Transverse colon (tissue), 4 donors: ENCODE results near the gene ZNF2. TPM values are rescaled to one million over a fixed set of nuclear protein-coding genes. Genes with fewer than 3 reads are reported as not detected.

ENCODE experiments used
- DNase-seq: peaks from one replicate; pipeline ENCODE4 v3.0.0-alpha.2; 2019
- H3K27ac ChIP-seq, 4 donors: fragments of 200-600 bp; sonication (generic); 2 replicates each; pipeline ENCODE4 v1.5.1; 2016 to 2018; ENCODE audit warnings: inconsistent platforms in 4 of 4
- H3K27me3 ChIP-seq: fragments of 200-600 bp; sonication (generic); 2 replicates; pipeline ENCODE4 v1.5.1; 2017; ENCODE audit warnings: inconsistent platforms
- H3K36me3 ChIP-seq, 4 donors: fragments of 200-600 bp; sonication (generic); 2 replicates each; pipeline ENCODE4 v1.5.1; 2017 to 2019; ENCODE audit warnings: inconsistent platforms in 4 of 4
- H3K4me1 ChIP-seq, 4 donors: fragments of 200-600 bp; sonication (generic); 2 replicates each; pipeline ENCODE4 v1.5.1; 2017 to 2020; ENCODE audit warnings: inconsistent platforms in 4 of 4
- H3K4me3 ChIP-seq, 4 donors: fragments of 200-600 bp; sonication (generic); 1 replicate in 1 of 4; 2 replicates in 3 of 4; pipeline versions ENCODE4 v1.5.1 to v1.6.1; 2017 to 2019; ENCODE audit warnings: inconsistent platforms in 4 of 4
- H3K9me3 ChIP-seq, 2 donors: fragments of 200-600 bp; sonication (generic); 2 replicates each; pipeline ENCODE4 v1.5.1; 2017 to 2019; ENCODE audit warnings: inconsistent platforms in 2 of 2
- CTCF ChIP-seq, 5 experiments: fragments of 200-600 bp in 3 of 5; fragments of 450-650 bp in 2 of 5; sonication (generic) in 3 of 5; IDR thresholded peaks; 1 replicate in 2 of 5; 2 replicates in 3 of 5; pipeline ENCODE4 v1.5.1; 2016 to 2017; ENCODE audit warnings: antibody characterized with exemption in 5 of 5, inconsistent platforms in 3 of 5, mild to moderate bottlenecking in 2 of 5, moderate library complexity in 1 of 5
- EP300 ChIP-seq: sonication (generic); formaldehyde crosslinking; IDR thresholded peaks from one replicate; pipeline ENCODE4 v1.6.1; 2017; ENCODE audit warnings: antibody characterized with exemption, low read depth
- POLR2A ChIP-seq: fragments of 450-650 bp; IDR thresholded peaks from one replicate; pipeline ENCODE4 v1.6.1; 2016; ENCODE audit warnings: antibody characterized with exemption, mild to moderate bottlenecking, moderate library complexity
- POLR2AphosphoS5 ChIP-seq, 3 donors: sonication (generic); formaldehyde crosslinking; IDR thresholded peaks; one replicate each; pipeline ENCODE4 v1.6.1; 2016; ENCODE audit warnings: antibody characterized with exemption in 3 of 3
- WGBS, 2 donors: methylation state at CpG; one replicate each; pipeline ENCODE4 v1.1.5; 2018; ENCODE audit warnings: low coverage in 1 of 2; 5-methylcytosine and 5-hydroxymethylcytosine counted together
- in situ Hi-C, 4 donors: fragments of 200-750 bp; cut with MboI; loops; one replicate each; pipeline versions ENCODE4 v1.15.0 to v1.15.1; 2017; ENCODE audit warnings: low sequenced_read_pairs in 3 of 4, low pct_ligation_motif_present in 1 of 4, low pct_unique_long_range_greater_than_20kb in 1 of 4
- intact Hi-C: fragments of 100-400 bp; cut with DNase I; formaldehyde crosslinking; loops from one replicate; pipeline ENCODE4 v1.15.1; 2023; ENCODE audit warnings: low total_unique reads
- total RNA-seq, 4 donors: library from RNA; depleted of rRNA; stranded (reverse); fragments of >200 nt; gene quantifications; one replicate each; pipeline ENCODE4 v1.1.0, GENCODE V29; 2016

Gene ZNF2
- total RNA-seq, 4 donors from 2014 or later: 0.20 to 4.1 (median 1.8) TPM

- in situ Hi-C loops: no loop called here
- no peak overlapping the region for H3K27ac ChIP-seq
- no peaks in the 10 kb centered on the region for H3K4me1 ChIP-seq
- H3K9me3 ChIP-seq: peaks cover 17 to 21% of the 10 kb centered on the region in 2 donors
- no peaks in the 10 kb centered on the region for H3K27me3 ChIP-seq
- no peaks in the 10 kb centered on the region for H3K36me3 ChIP-seq
- no peak for DNase-seq
- H3K4me3 ChIP-seq: no peak overlapping the region
- TF ChIP-seq POLR2AphosphoS5 (IDR thresholded peaks at IDR 0.05): no peak
- no peak for TF ChIP-seq CTCF (IDR thresholded peaks at IDR 0.05)
- no peak for TF ChIP-seq POLR2A
- no peak for TF ChIP-seq EP300
- 88% methylated on average over 1 of the region's 1 CpG; no CpG with 5 or more reads in 1 of the 2 donors for WGBS, 2 donors
- intact Hi-C loops: no loop called here
Measured at GRCh38 chr2:95138702-95139101, 26.9 kb upstream of the ZNF2 start.

GRCh38 chr2:95143838-95144237 lies 21.8 kb upstream of the ZNF2 start:
- WGBS, 2 donors: 97 to 100% methylated on average over 1 to 2 of the region's 2 CpGs
- H3K9me3 ChIP-seq: peaks cover 49 to 57% of the 10 kb centered on the region in 2 donors

GRCh38 chr2:95149397-95149984 lies 16.1 kb upstream of the ZNF2 start:
- intact Hi-C loops: no loop called here
- no peaks in the 10 kb centered on the region for H3K4me1 ChIP-seq
- in situ Hi-C loops: no loop called here
- TF ChIP-seq EP300 (no peak), CTCF (IDR thresholded peaks at IDR 0.05) (no peak), POLR2AphosphoS5 (IDR thresholded peaks at IDR 0.05) (no peak), POLR2A (no peak)
- no peak overlapping the region for H3K27ac ChIP-seq
- peaks cover 82 to 91% of the 10 kb centered on the region in 2 donors for H3K9me3 ChIP-seq
- WGBS, 2 donors: 87 to 95% methylated on average over 3 to 6 of the region's 6 CpGs
- DNase-seq: no peak
- H3K27me3 ChIP-seq: no peaks in the 10 kb centered on the region
- no peak overlapping the region for H3K4me3 ChIP-seq
- H3K36me3 ChIP-seq: peaks cover 2 to 71% (median 34%) of the 10 kb centered on the region in 4 donors

More at GRCh38 chr2:95143838-95144237, 21.8 kb upstream of the ZNF2 start:
- H3K36me3 ChIP-seq: peaks cover 0 to 17% (median 4%) of the 10 kb centered on the region in 4 donors
- in situ Hi-C loops (no loop called here), intact Hi-C loops (no loop called here)
- no peak overlapping the region for H3K27ac ChIP-seq
- H3K4me1 ChIP-seq: no peaks in the 10 kb centered on the region
- no peak overlapping the region for H3K4me3 ChIP-seq
- H3K27me3 ChIP-seq: no peaks in the 10 kb centered on the region
- no peak for DNase-seq
- TF ChIP-seq CTCF (IDR thresholded peaks at IDR 0.05) (no peak), POLR2A (no peak), EP300 (no peak), POLR2AphosphoS5 (IDR thresholded peaks at IDR 0.05) (no peak)

- H3K27ac ChIP-seq: peak overlapping the region; percentile 67 to 89 (median 84)
- TF ChIP-seq POLR2AphosphoS5 (IDR thresholded peaks at IDR 0.05): peak in 1 of 3 donors; percentile 38
- TF ChIP-seq EP300: no peak
- no peak for TF ChIP-seq CTCF (IDR thresholded peaks at IDR 0.05)
- peak; percentile 22 for TF ChIP-seq POLR2A
Measured at GRCh38 chr2:95158441-95158840, 7.2 kb upstream of the ZNF2 start.

More at GRCh38 chr2:95158441-95158840, 7.2 kb upstream of the ZNF2 start:
- H3K4me3 ChIP-seq: peak overlapping the region; percentile 55 to 90 (median 71)
- peaks cover 4 to 7% of the 10 kb centered on the region in 2 donors for H3K9me3 ChIP-seq
- peaks cover 0 to 30% (median 13%) of the 10 kb centered on the region in 4 donors for H3K36me3 ChIP-seq
- DNase-seq: peak; percentile 25
- in situ Hi-C loops: no loop called here
- intact Hi-C loops: no loop called here
- H3K4me1 ChIP-seq: peaks cover 8 to 13% (median 11%) of the 10 kb centered on the region in 4 donors
- 69% methylated on average over 10 of the region's 10 CpGs; no CpG with 5 or more reads in 1 of the 2 donors for WGBS, 2 donors
- H3K27me3 ChIP-seq: no peaks in the 10 kb centered on the region
